Rectal smooth muscle tissue (tissue), 1 donor: Measurements from ENCODE around the gene ARL5A.
"Not testable (repeated sequence)": the region's sequence is repeated elsewhere in the genome, so short reads cannot be mapped to it uniquely, and the experiment has no call there.

Experiments used
- H3K27ac ChIP-seq: one replicate; pipeline ENCODE4 v1.7.0; 2013; ENCODE audit warnings: low read depth, low read length, inconsistent platforms
- H3K27me3 ChIP-seq: one replicate; pipeline ENCODE4 v1.7.0; 2013; ENCODE audit warnings: low read length; ENCODE audit not compliant: control insufficient read depth, insufficient read depth
- H3K36me3 ChIP-seq: one replicate; pipeline ENCODE4 v1.7.0; 2013; ENCODE audit warnings: low read length; ENCODE audit not compliant: control insufficient read depth, insufficient read depth
- H3K4me1 ChIP-seq: one replicate; pipeline ENCODE4 v1.7.0; 2013; ENCODE audit warnings: low read length; ENCODE audit not compliant: control insufficient read depth, insufficient read depth
- H3K4me3 ChIP-seq: one replicate; pipeline ENCODE4 v1.7.0; 2013; ENCODE audit warnings: low read length
- H3K9ac ChIP-seq: one replicate; pipeline ENCODE4 v1.7.0; 2013; ENCODE audit warnings: low read length

ARL5A gene

GRCh38 chr2:151828143-151828889, at the start of gene ARL5A:
Gene ARL5A (minus strand): TSS chr2:151828421. CDS start chr2:151828176, 245 bp downstream.
- H3K36me3 ChIP-seq: no peaks in the 10 kb centered on the region
- H3K27ac ChIP-seq: peak within 1 kb of the TSS; percentile 82
- H3K4me3 ChIP-seq: peak within 1 kb of the TSS; percentile 99
- H3K9ac ChIP-seq: peak within 1 kb of the TSS; percentile 66
- peaks cover 10% of the 10 kb centered on the region for H3K4me1 ChIP-seq
- H3K27me3 ChIP-seq: no peaks in the 10 kb centered on the region

GRCh38 chr2:151875631-151876030, 47.4 kb upstream of the ARL5A start:
- H3K9ac ChIP-seq, H3K4me3 ChIP-seq, H3K4me1 ChIP-seq, H3K36me3 ChIP-seq, H3K27me3 ChIP-seq, H3K27ac ChIP-seq: not testable (repeated sequence)

- Histone ChIP-seq H3K27ac (no peak overlapping the region), H3K4me1 (no peaks in the 10 kb centered on the region), H3K36me3 (no peaks in the 10 kb centered on the region), H3K4me3 (no peak overlapping the region), H3K27me3 (no peaks in the 10 kb centered on the region), H3K9ac (no peak overlapping the region)
These were observed 44.2 kb upstream of the ARL5A start for GRCh38 chr2:151872463-151872862.

GRCh38 chr2:151869291-151869690, 41.1 kb upstream of the ARL5A start:
- H3K4me3 ChIP-seq: no peak overlapping the region

GRCh38 chr2:151862700-151863099, 34.5 kb upstream of the ARL5A start:
- Histone ChIP-seq H3K9ac (no peak overlapping the region), H3K27ac (no peak overlapping the region), H3K27me3 (no peaks in the 10 kb centered on the region), H3K4me1 (no peaks in the 10 kb centered on the region), H3K36me3 (no peaks in the 10 kb centered on the region), H3K4me3 (no peak overlapping the region)

More at GRCh38 chr2:151869291-151869690, 41.1 kb upstream of the ARL5A start:
- H3K27ac ChIP-seq: no peak overlapping the region
- H3K27me3 ChIP-seq: no peaks in the 10 kb centered on the region
- no peak overlapping the region for H3K9ac ChIP-seq
- no peaks in the 10 kb centered on the region for H3K4me1 ChIP-seq
- H3K36me3 ChIP-seq: no peaks in the 10 kb centered on the region

GRCh38 chr2:151861174-151861573, 33.0 kb upstream of the ARL5A start:
- H3K4me3 ChIP-seq: no peak overlapping the region
- H3K27me3 ChIP-seq: no peaks in the 10 kb centered on the region
- H3K36me3 ChIP-seq: no peaks in the 10 kb centered on the region
- H3K9ac ChIP-seq: no peak overlapping the region
- H3K27ac ChIP-seq: no peak overlapping the region
- H3K4me1 ChIP-seq: no peaks in the 10 kb centered on the region

GRCh38 chr2:151860613-151861146, 32.5 kb upstream of the ARL5A start:
- no peak overlapping the region for H3K27ac ChIP-seq
- H3K27me3 ChIP-seq: no peaks in the 10 kb centered on the region
- no peaks in the 10 kb centered on the region for H3K4me1 ChIP-seq
- no peak overlapping the region for H3K9ac ChIP-seq
- no peak overlapping the region for H3K4me3 ChIP-seq
- H3K36me3 ChIP-seq: no peaks in the 10 kb centered on the region

GRCh38 chr2:151860210-151860609, 32.0 kb upstream of the ARL5A start:
- Histone ChIP-seq H3K27me3 (no peaks in the 10 kb centered on the region), H3K36me3 (no peaks in the 10 kb centered on the region), H3K27ac (no peak overlapping the region)

GRCh38 chr2:151857650-151858049, 29.4 kb upstream of the ARL5A start:
- no peaks in the 10 kb centered on the region for H3K36me3 ChIP-seq
- H3K4me3 ChIP-seq: no peak overlapping the region
- no peaks in the 10 kb centered on the region for H3K4me1 ChIP-seq
- H3K9ac ChIP-seq: no peak overlapping the region
- H3K27ac ChIP-seq: no peak overlapping the region
- no peaks in the 10 kb centered on the region for H3K27me3 ChIP-seq

More at GRCh38 chr2:151860210-151860609, 32.0 kb upstream of the ARL5A start:
- Histone ChIP-seq H3K4me3 (no peak overlapping the region), H3K9ac (no peak overlapping the region), H3K4me1 (no peaks in the 10 kb centered on the region)

GRCh38 chr2:151855111-151855510, 26.9 kb upstream of the ARL5A start:
- Histone ChIP-seq H3K4me3 (no peak overlapping the region), H3K4me1 (no peaks in the 10 kb centered on the region), H3K27ac (no peak overlapping the region), H3K27me3 (no peaks in the 10 kb centered on the region), H3K9ac (no peak overlapping the region), H3K36me3 (no peaks in the 10 kb centered on the region)

- Histone ChIP-seq H3K4me3 (no peak overlapping the region), H3K4me1 (no peaks in the 10 kb centered on the region), H3K9ac (no peak overlapping the region), H3K27me3 (no peaks in the 10 kb centered on the region), H3K36me3 (no peaks in the 10 kb centered on the region), H3K27ac (no peak overlapping the region)
These were observed 25.0 kb upstream of the ARL5A start for GRCh38 chr2:151853070-151853758.

GRCh38 chr2:151852260-151853069, 24.2 kb upstream of the ARL5A start:
- H3K36me3 ChIP-seq: no peaks in the 10 kb centered on the region
- no peak overlapping the region for H3K27ac ChIP-seq
- H3K9ac ChIP-seq: no peak overlapping the region
- no peaks in the 10 kb centered on the region for H3K27me3 ChIP-seq
- H3K4me3 ChIP-seq: no peak overlapping the region
- H3K4me1 ChIP-seq: no peaks in the 10 kb centered on the region
